UCSD-AML1 (cell line): ENCODE data around the gene SFXN5.
"Not testable (repeated sequence)": the region's sequence is repeated elsewhere in the genome, so short reads cannot be mapped to it uniquely, and the experiment has no call there.

Experiments used
- DNase-seq: peaks from one replicate; lab custom pipeline; 2025; ENCODE audit not compliant: unreplicated experiment; lab: John Stamatoyannopoulos, UW

The SFXN5 gene

DNA sequence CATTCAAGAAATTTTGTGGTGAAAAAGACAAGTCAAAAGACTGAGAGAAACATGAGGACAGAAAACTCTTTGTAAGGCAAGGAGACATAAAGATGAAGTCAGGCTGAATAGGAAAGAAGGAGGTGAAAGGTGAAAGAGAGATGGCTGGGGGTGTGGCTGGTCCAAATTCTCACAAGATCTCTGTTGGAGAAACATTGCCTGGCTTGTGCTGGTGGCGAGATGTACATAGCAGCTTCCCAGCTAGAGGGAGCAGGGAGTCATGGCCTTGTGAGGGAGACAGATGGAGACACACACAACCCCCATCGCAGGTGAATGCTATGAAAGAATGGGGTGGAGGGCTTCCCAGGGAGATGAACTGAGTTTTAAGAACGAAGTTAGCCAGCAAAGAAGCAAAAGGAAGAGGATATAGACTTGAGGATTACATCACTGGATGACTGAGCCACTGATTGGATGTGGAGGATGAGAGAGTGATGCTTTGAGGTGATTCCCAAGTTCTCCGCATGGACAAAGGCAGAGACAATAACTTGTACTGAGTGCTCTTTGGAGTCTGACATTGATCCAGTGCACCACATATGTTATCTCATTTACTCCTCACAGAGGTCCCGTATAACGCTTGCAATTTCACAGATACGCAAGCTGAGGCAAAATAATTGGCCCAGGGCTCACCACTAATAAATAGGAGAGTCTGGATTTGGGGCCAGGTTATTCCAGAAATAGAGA lies 157.9 kb downstream of the SFXN5 start:
- no peak for DNase-seq

DNA sequence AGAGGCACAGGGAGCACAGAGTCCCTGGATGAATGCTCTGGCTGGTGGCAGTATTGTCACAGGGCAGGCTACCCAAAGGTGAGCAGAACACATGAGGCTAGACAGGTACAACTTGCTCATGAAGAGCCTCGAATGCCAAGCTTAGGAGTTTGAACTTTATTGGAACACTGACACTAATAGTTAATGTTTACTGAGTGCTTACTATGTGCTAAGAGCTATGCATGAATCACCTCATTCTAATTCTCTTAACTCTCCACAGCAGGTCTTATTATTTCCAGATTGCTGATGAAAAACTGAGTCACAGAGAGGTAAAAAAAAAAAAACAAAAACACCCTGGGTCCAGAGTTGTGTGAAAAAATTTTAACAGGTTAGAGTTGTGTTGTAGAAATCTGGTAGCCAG lies 160.3 kb downstream of the SFXN5 start:
- no peak for DNase-seq

DNA sequence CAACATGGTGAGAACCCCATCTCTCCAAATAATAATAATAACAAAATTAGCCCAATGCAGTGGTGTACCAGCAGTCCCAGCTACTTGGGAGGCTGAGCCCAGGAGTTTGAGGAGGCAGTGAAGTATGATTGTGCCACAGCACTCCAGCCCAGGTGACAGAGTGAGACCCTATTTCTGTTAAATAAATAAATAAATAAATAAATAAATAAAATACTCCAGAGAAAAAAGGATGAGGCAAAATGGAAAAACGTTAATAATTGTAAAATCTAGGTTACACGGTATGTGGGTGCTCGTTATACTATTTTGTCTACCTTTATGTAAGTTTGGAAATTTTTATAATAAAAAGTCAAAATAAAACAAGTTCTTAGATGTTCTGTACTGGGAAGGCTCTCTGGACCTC lies 162.8 kb downstream of the SFXN5 start:
- DNase-seq, result no peak

DNA sequence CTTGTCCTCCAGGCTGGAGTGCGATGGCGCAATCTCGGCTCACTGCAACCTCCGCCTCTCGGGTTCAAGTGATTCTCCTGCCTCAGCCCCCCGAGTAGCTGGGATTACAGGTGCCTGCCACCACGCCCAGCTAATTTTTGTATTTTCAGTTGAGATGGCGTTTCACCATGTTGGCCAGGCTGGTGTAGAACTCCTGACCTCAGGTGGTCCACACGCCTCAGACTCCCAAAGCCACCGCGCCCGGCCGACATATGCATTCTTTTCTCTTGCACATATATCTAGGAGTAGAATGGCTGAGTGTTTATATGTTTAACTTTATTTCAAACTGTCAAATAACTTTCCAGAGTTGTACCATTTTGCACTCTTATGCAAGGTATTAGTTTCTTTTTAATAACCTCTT lies 164.1 kb downstream of the SFXN5 start:
- not testable (repeated sequence) for DNase-seq

DNA sequence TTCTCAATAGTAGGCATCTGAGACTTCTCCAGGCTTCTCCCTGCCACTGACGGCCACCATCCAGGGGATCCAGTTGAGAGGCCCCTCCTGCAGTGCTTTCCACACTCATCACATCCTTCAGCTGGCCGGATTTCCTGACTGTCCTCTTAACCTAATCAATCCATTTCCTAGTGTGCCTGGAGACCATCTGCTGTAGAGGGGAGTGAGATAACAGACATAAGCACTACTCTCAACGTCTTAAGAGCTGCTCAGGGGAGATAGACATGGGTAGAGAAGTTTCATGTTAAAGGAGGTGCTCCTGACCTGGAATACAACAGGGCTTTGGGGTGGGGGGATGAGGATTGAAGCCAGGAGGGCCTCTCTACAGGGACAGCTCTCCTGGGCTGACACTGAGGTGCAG lies 170.1 kb downstream of the SFXN5 start:
- no peak for DNase-seq

DNA sequence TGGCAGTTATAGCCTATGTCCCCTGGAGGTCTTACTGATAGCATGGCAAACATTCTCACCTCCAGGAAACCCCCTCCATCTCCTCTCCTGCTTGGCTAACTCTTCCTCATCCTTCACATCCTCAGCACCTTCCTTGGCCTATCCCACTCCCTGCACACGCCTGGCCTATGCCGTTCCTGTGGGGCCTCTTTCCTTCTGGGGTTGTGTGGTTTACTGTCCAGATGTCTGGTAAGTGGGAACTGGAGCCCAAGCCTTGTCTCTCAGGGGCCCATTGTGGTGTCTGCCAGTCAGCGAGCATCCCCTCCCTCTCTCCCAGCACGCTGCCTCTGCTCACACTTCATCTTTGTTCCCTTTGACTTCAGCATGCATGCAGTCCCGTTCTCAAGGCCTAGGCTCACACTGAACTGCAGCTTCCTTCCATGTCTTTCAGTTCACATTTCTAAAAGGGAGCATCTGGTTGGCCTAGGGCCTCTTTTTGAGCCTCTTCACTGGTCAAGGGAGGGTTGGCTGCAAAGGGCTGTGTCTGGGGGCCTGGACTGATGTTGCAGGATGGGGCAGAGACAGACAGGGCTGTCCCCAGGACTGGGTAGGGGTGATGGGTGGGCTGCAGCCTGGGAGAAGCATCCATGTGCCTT lies 171.2 kb downstream of the SFXN5 start:
- DNase-seq, result no peak

DNA sequence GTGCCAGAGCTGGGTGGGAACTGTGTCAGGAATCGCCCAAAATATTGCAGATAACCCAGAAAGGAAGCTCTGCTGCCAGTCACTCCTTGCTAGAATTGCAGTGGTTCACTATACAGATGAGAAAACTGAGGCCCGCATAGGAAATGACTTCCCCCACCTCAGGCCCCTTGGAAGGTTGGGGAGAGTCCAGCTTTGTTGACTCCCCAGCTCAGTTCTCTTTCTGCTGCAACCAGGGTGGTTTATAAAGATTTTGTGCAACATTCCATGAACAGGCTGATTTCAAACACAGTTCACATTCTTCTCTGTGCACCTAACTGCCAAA lies 173.0 kb downstream of the SFXN5 start:
- DNase-seq, result no peak

DNA sequence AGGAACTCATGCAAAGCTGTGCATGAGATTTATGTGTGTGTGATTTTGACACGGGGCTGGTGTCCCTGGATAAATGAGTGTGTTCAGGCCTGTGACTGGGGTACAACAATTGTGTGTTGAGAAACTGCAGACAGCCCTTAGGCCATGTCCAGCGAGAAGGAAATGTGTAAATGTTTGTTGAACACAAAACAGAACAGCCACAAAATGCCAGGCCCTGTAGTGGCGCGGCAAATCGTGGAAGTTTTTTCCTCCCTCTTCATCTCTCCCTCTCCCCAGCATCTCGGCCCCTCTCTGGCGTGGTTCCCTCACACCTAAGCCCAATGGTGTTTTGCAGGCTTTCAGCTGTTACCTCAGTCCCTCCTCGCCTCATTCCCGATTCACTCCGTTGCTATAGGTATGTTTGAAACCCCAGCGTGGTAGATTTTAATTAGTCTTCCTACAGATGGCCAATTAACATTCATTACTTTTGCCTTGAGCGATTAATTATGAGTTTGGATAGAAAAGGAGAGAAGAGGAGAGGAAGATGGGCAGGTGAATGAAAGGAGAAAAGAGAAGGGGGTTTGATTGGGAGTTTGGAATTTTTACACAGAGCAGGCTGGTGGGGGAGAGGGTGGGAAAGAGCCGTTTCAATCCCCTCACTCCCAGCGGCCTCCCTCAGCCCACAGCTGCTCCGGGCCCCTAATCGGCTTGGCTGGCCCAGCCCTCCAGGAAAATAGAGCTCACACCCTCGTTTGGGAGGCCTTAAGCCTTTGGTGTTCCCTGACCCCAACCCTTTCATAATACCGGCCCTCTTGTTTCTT lies 173.5 kb downstream of the SFXN5 start:
- no peak for DNase-seq

DNA sequence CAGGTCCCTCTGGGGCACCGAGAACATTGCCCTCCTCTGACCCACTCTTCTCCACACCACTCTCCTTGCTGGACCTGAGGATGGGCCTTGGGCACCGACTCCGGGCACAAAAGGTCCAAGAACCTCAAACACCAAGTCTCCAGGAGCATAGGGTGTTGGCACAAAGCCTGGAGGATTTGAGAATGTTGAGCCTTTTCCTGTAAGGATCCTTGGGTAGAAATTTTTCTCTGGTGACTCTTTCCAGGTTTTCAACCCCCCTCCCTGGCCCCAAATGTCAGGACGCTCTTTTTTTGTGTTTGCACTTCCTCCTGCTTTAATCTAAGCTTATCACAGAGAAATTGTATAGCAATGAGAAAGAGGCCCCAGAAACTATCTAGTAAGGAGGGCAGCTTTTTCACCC lies 175.1 kb downstream of the SFXN5 start:
- DNase-seq, result no peak

DNA sequence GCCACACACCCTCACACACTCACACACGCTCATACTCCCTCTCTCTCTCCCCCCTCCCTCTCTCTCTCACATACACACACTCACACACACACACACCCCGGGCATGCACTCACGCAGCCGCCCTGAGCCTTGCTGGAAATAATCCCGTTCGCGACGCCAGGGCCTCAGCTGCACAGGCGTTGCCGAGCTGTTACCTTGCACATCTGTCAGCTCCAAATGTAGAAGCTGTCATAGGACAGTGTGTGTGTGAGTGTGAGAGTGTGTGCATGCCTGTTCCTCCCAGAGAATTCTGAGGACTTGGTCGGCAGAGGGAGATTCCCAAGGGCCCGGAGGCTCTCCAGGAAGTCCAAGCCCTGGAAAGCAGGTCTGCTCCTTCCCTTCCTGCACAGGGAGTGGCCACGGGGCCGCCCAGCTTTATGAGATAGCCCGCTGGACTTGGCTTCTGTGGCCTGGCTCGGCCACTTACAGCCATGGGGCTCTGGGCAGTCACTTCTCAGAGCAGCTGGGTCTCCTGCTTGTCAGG lies 175.7 kb downstream of the SFXN5 start:
- DNase-seq, result no peak

DNA sequence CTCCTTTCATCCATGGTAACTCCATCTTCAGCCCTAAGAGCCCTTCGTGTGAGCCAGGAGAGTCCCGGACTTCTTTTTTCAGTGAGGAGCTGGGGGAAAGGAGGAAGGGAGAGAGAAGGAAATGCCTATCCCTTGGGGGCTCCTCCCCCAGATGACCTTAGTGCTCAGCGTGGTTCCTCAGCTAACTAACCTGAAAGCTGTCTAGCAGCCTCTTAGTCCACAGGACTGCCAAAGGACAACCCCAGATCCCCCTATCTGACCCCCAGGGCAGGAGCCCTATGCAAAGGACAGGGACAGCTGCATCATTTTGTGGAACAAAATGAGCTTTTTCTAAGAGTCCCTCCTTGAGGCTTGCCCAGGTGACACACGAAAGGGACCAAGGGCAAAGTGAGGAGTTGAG lies 176.4 kb downstream of the SFXN5 start:
- DNase-seq, result no peak

DNA sequence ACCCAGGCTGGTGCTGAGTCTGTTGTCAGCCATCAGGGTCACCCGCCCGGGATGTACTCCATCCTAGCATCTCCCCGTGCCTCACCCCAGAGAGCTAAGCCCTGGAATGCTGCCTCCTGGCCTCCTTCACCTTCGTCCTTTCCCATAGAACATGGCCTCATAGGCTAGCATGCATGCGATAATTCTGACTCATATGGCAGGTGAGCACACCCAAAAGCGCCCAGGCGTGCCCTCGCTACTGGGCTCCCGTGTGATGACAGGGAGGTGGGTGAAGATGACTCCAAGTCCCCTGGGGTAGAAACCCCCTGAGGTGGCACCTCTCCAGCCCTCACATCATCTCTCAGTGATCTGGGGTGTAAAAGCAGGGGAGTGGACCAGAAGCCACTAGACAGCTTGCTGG lies 177.0 kb downstream of the SFXN5 start:
- no peak for DNase-seq

DNA sequence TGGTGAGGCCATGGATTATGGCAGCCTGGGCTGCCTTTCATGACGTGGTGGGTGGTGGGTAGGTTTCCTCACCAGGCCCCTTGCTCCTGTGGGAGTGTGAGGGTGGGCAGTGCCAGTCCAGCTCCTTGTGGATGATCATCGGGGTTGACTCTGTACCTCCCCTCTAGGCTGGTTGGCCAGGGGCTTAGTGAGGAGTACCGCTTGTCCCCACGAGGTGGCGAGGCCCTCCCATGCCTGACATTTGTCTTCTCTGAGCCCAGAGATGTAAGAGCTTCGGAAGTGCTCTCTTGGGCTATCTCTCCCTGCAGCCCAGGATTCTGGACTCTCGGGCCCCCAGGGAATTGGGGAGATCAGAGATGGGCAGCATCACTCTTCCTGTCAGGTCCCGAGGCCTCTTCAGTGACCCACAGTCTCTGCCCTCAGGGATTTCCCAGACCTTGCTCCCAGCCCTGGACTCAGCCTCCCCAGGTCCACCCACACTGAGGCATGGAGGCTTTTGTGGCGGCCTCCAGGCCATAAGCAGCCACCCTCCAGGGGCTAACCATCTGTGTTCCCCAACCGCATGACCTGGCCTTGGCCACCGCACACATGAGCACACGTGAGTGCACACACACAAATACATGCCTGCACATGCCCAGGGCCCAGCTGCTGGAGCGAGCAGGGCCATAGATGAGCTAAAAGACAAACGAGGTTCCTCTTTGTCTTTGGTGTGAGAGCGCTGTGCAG lies 177.8 kb downstream of the SFXN5 start:
- peak; percentile 67 for DNase-seq

DNA sequence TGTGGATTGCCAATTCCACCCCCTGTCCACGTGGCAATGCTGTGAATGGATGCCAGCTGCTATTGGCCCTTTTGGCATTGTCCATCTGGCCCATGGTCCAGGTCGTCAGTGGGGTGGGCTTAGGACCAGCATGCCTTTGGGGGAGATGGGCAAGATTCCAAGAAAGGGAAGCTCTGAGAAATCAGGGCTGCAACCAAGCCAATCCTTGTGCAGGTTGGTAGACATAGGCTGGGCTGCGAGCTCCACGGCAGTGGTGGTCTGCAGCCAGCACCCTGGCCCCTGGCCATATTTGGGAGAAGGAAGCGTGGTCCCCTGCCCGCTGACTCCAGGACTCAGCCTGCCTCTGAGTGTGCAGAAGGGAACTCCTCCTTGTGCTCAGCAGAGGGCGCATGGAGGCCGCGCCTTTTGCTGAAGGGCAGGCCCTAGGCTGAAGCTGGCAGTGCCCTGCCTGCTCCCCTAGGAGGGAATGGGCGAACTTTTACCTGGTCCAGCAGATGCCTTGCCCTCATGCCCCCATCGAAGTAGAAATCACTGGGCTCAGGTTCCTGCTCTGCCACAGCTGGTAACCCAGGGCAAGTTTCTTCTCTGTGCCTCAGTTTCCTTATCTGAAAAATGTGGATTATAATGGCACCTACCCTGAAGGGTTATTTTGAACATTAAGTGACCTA lies 178.9 kb downstream of the SFXN5 start:
- peak; percentile 68 for DNase-seq
